Type B pancreatic cell (in vitro differentiated cells): ENCODE measurements around the gene MIGA2. TPM values are rescaled to one million over a fixed set of nuclear protein-coding genes. Genes with fewer than 3 reads are reported as not detected.
A peak's percentile ranks its signal among the peaks of the same experiment; 100 is the strongest.

ENCODE experiments used
- DNase-seq: peaks from one replicate; pipeline ENCODE4 v3.0.0; 2021; ENCODE audit warnings: mixed read lengths; ENCODE audit not compliant: unreplicated experiment; ENCODE audit errors: extremely low spot score
- H3K27ac Mint-ChIP-seq: 2 replicates; pipeline ENCODE4 v1.8.0; 2021; ENCODE audit warnings: mild to moderate bottlenecking, mixed read lengths
- H3K27me3 Mint-ChIP-seq: 2 replicates; pipeline ENCODE4 v1.8.0; 2021; ENCODE audit warnings: mixed read lengths
- H3K36me3 Mint-ChIP-seq: 2 replicates; pipeline ENCODE4 v1.8.0; 2021; ENCODE audit warnings: mixed read lengths
- H3K4me1 Mint-ChIP-seq: one replicate; pipeline ENCODE4 v1.8.0; 2021; ENCODE audit warnings: mixed read lengths; ENCODE audit not compliant: unreplicated experiment
- H3K4me3 Mint-ChIP-seq: 2 replicates; pipeline ENCODE4 v1.8.0; 2021; ENCODE audit warnings: mild to moderate bottlenecking, mixed read lengths
- H3K9me3 Mint-ChIP-seq: 2 replicates; pipeline ENCODE4 v1.8.0; 2021; ENCODE audit warnings: mixed read lengths
- long read RNA-seq: library from polyadenylated mRNA; unstranded; transcript quantifications from one replicate; pipeline ENCODE4 v2.0.0, GENCODE V29; 2020
- total RNA-seq: library from RNA; stranded (reverse); gene quantifications from 2 replicates; pipeline ENCODE4 v1.2.1, GENCODE V29; 2021; ENCODE audit warnings: low replicate concordance
- TF ChIP-seq, protein P1 (sequence below): fragments of 200-600 bp; sonication (generic); conservative IDR thresholded peaks from 2 replicates; pipeline ENCODE4 v1.5.0; 2021; ENCODE audit warnings: antibody characterized with exemption, mild to moderate bottlenecking

The MIGA2 gene, protein sequence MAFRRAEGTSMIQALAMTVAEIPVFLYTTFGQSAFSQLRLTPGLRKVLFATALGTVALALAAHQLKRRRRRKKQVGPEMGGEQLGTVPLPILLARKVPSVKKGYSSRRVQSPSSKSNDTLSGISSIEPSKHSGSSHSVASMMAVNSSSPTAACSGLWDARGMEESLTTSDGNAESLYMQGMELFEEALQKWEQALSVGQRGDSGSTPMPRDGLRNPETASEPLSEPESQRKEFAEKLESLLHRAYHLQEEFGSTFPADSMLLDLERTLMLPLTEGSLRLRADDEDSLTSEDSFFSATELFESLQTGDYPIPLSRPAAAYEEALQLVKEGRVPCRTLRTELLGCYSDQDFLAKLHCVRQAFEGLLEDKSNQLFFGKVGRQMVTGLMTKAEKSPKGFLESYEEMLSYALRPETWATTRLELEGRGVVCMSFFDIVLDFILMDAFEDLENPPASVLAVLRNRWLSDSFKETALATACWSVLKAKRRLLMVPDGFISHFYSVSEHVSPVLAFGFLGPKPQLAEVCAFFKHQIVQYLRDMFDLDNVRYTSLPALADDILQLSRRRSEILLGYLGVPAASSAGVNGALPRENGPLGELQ
- 38.4 and 41.6 TPM in 2 replicates for total RNA-seq
- long read RNA-seq, partial matches to known transcripts, result 0 of 1 reads
- long read RNA-seq, other reads (novel, unspliced or antisense), result 1 of 1 reads

DNA sequence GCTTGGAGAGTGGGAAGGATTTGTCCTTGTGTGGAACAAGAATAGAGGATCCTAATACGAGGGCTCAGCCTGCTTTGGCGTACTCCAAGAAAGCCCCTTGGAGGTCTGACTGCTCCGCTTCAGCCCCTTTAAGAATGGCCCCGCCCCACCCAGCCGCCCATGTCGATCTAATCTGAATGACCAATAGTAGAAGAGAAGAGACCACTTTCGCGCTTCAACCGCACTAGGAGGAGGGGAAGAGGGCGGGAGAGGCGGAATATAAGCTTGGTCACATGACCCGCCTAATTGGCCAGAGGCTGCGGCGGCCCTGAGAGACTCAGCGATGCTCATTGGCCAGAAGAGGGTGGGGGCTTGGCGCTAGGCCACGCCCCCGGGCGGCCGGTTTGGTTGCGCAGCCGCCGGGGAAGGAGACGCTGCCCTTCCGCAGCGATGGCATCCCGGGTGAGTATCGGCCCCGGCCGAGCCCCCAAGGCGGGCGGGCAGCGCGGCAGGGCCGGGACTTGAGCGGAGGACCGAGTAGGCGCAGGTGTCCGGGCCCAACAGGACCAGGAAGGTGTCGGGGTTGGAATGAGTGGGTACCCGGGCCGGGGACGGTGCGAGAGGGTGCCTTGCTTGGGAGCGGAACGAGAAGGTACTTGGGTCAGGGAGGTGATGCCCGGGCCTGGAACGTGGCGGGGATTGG is at the start of gene MIGA2:
Gene MIGA2, plus strand, starts transcription at position 386 of the 682 bp plus-strand sequence. CDS start 3,969 bp downstream, outside the sequence.
- no peaks in the 10 kb centered on the region for H3K27me3 Mint-ChIP-seq
- H3K36me3 Mint-ChIP-seq, result no peaks in the 10 kb centered on the region
- peak within 1 kb of the TSS; percentile 96 for H3K4me3 Mint-ChIP-seq
- peak within 1 kb of the TSS; percentile 90 for H3K27ac Mint-ChIP-seq
- peaks cover 13% of the 10 kb centered on the region for H3K4me1 Mint-ChIP-seq
- peak; percentile 95 for DNase-seq
- H3K9me3 Mint-ChIP-seq, result no peaks in the 10 kb centered on the region
- TF ChIP-seq, protein P1, sequence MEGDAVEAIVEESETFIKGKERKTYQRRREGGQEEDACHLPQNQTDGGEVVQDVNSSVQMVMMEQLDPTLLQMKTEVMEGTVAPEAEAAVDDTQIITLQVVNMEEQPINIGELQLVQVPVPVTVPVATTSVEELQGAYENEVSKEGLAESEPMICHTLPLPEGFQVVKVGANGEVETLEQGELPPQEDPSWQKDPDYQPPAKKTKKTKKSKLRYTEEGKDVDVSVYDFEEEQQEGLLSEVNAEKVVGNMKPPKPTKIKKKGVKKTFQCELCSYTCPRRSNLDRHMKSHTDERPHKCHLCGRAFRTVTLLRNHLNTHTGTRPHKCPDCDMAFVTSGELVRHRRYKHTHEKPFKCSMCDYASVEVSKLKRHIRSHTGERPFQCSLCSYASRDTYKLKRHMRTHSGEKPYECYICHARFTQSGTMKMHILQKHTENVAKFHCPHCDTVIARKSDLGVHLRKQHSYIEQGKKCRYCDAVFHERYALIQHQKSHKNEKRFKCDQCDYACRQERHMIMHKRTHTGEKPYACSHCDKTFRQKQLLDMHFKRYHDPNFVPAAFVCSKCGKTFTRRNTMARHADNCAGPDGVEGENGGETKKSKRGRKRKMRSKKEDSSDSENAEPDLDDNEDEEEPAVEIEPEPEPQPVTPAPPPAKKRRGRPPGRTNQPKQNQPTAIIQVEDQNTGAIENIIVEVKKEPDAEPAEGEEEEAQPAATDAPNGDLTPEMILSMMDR, result no peak

DNA sequence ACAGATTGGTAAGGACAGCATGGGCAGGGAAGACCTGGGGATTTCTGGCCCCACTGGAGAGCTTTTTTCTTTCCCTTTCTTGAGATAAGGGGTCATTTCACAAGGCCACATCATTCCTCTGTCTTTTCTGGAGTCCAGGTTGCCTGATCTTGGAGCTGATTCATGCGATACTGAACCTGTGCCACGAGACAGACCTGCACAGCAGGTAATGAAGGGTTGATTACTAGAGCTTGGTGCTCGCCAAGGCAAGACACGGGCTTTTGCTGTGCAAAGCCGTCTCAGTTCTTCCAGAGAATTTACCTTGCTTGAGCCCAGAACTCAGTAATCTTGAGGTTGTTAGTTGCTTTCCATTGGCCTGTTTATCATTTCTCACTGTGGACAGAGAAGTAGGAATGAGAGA is 49.8 kb upstream of the MIGA2 start:
- TF ChIP-seq, protein P1, result no peak
- no peaks in the 10 kb centered on the region for H3K4me1 Mint-ChIP-seq
- no peak overlapping the region for H3K27ac Mint-ChIP-seq
- no peaks in the 10 kb centered on the region for H3K9me3 Mint-ChIP-seq
- no peak for DNase-seq
- H3K4me3 Mint-ChIP-seq, result no peak overlapping the region
- H3K36me3 Mint-ChIP-seq, result peaks cover 25% of the 10 kb centered on the region
- H3K27me3 Mint-ChIP-seq, result no peaks in the 10 kb centered on the region

DNA sequence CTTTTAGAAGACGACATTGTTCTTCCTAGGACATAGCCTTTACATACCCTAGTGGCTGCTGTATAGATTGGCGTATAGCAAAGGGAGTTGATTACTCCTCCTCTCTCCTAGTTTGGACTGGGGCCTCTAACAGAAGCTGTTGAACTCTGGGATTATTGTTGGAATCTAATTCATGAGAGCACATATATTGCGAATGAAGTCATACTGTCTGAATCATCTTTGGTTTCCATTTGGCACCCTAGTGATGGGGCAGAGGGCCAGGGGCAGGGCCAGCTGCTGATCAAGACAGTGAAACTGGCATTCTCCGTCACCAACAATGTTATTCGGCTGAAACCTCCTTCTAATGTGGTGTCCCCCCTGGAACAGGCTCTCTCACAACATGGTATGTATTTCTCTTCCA is 48.6 kb upstream of the MIGA2 start:
- H3K27ac Mint-ChIP-seq, result no peak overlapping the region
- TF ChIP-seq, protein P1, result no peak
- H3K27me3 Mint-ChIP-seq, result no peaks in the 10 kb centered on the region
- H3K4me3 Mint-ChIP-seq, result no peak overlapping the region
- no peaks in the 10 kb centered on the region for H3K4me1 Mint-ChIP-seq
- no peak for DNase-seq
- H3K36me3 Mint-ChIP-seq, result peaks cover 24% of the 10 kb centered on the region
- H3K9me3 Mint-ChIP-seq, result no peaks in the 10 kb centered on the region

DNA sequence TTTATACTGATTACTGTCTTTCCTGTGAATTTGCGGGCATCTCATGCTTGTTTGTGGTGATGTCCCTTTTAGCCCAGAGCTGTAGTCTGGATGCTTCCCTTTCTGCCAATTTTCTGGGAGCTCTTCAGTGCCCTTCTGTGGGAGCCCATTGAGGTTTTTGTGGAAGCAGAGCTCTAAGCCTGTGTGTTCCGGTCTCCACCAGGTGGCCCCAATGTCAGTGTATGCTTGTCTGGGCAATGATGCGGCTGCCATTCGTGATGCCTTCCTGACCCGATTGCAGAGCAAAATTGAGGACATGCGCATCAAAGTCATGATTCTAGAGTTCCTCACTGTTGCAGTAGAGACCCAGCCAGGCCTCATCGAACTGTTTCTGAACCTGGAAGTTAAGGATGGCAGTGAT is 43.4 kb upstream of the MIGA2 start:
- TF ChIP-seq, protein P1, result peak; percentile 46
- Mint-ChIP-seq H3K9me3 (no peaks in the 10 kb centered on the region), H3K27ac (no peak overlapping the region), H3K27me3 (no peaks in the 10 kb centered on the region), H3K4me3 (no peak overlapping the region), H3K36me3 (peaks cover 36% of the 10 kb centered on the region), H3K4me1 (no peaks in the 10 kb centered on the region)
- DNase-seq, result no peak

DNA sequence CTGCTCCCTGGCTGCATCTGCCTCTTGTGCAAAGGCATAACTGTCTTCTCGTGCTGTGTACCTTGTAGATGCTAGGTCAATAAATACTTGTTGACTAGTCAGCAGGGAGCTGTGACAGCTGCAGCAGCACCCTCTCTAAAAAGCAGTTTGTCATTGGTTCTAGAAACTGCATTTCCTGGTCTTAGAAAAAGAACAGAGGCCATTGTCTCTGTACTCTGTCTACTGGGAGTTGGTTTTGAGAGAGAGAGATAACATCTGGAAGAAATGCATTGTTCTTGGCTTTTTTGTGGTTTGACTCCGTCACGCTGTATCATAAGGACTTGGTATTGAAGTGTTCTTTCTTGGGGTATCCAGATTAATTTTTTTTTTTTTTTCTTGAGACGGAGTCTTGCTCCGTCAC is 40.6 kb upstream of the MIGA2 start:
- H3K27me3 Mint-ChIP-seq, result no peaks in the 10 kb centered on the region
- no peak for DNase-seq
- TF ChIP-seq, protein P1, result no peak
- H3K36me3 Mint-ChIP-seq, result peaks cover 32% of the 10 kb centered on the region
- H3K4me3 Mint-ChIP-seq, result no peak overlapping the region
- H3K27ac Mint-ChIP-seq, result no peak overlapping the region
- H3K4me1 Mint-ChIP-seq, result no peaks in the 10 kb centered on the region
- no peaks in the 10 kb centered on the region for H3K9me3 Mint-ChIP-seq
